Activated naive CD4-positive, alpha-beta T cell treated with anti-CD3 and anti-CD28 coated beads, Interleukin-2, amount 50 U/mL, for 24 hours (primary cell): ENCODE results near the gene STIM1.

Source experiments
- H3K27ac Mint-ChIP-seq: one replicate; pipeline ENCODE4 v1.8.0; 2021; ENCODE audit warnings: mild to moderate bottlenecking, mixed read lengths
- H3K27me3 Mint-ChIP-seq: one replicate; pipeline ENCODE4 v1.8.0; 2021; ENCODE audit warnings: mixed read lengths
- H3K36me3 Mint-ChIP-seq: one replicate; pipeline ENCODE4 v1.8.0; 2021; ENCODE audit warnings: mixed read lengths
- H3K4me1 Mint-ChIP-seq: one replicate; pipeline ENCODE4 v1.8.0; 2021; ENCODE audit warnings: mixed read lengths
- H3K4me3 Mint-ChIP-seq: one replicate; pipeline ENCODE4 v1.8.0; 2021; ENCODE audit warnings: mild to moderate bottlenecking, mixed read lengths
- H3K9me3 Mint-ChIP-seq: one replicate; pipeline ENCODE4 v1.8.0; 2021; ENCODE audit warnings: mixed read lengths

The STIM1 gene

DNA sequence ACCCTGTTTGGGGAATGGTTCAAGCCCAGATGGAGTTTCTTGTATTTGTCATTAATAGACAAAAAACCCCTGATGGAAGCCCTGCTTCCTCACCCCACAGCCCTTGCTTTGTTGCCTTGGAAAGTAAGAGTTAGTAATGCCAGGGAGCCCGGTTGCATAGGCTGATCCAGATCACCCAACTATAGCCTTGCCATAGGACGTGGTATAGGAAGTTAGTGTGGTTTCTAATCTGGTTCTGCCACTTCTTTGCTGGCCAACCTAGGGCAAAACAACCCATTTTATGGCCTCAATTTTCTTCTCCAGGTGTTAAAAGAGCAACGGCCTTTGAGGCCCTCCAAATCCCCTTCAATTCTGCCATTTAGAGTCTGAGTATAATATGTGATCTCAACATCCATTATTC, 97.9 kb downstream of the STIM1 start:
- peaks cover 12% of the 10 kb centered on the region for H3K36me3 Mint-ChIP-seq
- H3K4me1 Mint-ChIP-seq, result peaks cover 92% of the 10 kb centered on the region
- H3K27me3 Mint-ChIP-seq, result no peaks in the 10 kb centered on the region
- peaks cover 10% of the 10 kb centered on the region for H3K9me3 Mint-ChIP-seq
- H3K4me3 Mint-ChIP-seq, result peak overlapping the region; percentile 23
- peak overlapping the region; percentile 98 for H3K27ac Mint-ChIP-seq

DNA sequence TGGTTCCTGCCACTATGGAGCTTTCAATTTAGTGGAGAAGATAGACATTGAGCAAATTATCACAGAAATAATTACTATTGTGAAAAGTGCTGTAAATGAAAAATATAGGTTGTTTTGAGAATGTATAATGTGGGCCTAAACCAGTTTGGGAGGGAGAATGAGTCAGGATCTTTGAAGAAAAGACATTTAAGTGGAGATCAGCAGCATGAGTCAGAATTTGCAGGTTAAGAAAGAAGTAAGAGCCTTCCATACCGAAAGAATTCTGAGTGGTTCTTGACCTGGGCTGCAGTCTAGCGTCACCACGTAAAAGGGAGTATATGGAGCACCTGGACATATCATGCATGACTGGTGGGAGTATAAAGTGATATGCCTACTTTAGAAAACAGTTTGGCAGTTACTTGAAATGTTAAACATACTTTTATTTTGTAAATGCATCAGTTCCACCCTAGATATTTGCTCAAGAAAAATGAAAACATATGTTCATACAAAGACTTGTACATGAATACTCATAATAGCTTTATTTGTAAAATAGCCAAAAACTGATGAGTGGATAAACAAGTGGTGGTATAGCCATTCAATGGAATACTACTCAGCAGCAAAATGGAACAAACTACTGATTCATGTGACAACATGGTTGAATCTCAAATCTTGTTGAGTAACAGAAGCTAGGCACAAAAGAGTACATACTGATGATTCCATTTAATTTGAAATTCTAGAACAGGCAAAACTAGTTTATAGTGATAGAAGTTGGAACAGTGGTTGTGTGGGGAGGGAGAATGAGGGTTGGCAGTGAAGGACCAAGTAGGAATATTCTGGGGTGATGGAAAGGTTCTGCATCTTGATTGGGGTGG, 99.2 kb downstream of the STIM1 start:
- no peaks in the 10 kb centered on the region for H3K27me3 Mint-ChIP-seq
- H3K36me3 Mint-ChIP-seq, result peaks cover 12% of the 10 kb centered on the region
- peaks cover 10% of the 10 kb centered on the region for H3K9me3 Mint-ChIP-seq
- peaks cover 92% of the 10 kb centered on the region for H3K4me1 Mint-ChIP-seq
- peak overlapping the region; percentile 71 for H3K4me3 Mint-ChIP-seq
- peak overlapping the region; percentile 98 for H3K27ac Mint-ChIP-seq

DNA sequence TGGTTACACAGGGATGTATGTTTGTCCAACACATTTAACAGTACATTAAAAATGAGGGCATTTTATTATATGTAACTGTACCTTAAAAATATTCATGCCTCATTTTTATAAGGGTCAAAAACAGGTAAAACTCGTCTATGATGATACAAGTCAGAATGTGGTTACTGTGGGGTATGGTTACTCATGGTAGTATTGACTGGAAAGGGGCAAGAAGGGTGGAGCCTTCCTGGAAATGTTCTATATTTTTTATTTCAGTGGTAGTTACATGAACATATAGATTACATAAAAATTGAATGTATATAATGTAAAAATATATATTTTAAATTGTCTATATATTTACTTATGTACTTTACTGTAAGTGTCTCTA, 99.8 kb downstream of the STIM1 start:
- Mint-ChIP-seq H3K27me3 (no peaks in the 10 kb centered on the region), H3K9me3 (peaks cover 10% of the 10 kb centered on the region), H3K27ac (peak overlapping the region; percentile 98), H3K36me3 (peaks cover 12% of the 10 kb centered on the region), H3K4me1 (peaks cover 92% of the 10 kb centered on the region), H3K4me3 (peak overlapping the region; percentile 71)

DNA sequence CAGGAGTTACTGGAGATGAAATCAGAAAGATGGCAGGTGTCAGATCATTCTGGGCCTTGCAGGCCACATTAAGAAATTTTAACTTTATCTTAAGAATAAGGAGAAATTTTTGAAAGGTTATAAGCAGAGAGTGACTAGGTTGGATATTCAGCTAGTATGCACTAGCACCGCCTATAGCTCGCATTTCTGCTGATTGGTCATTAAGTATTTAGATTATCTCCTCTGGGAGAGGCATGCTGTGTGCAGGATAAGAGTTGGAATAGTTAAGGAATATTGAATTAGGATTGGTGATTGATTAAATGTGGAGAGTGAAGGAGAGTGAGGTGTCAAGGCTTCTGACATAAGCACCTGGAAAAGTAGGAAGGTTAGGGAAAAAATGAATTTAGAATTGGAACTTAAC, 100.6 kb downstream of the STIM1 start:
- H3K36me3 Mint-ChIP-seq, result peaks cover 12% of the 10 kb centered on the region
- H3K27ac Mint-ChIP-seq, result peak overlapping the region; percentile 89
- H3K4me3 Mint-ChIP-seq, result peak overlapping the region; percentile 67
- H3K27me3 Mint-ChIP-seq, result no peaks in the 10 kb centered on the region
- peaks cover 88% of the 10 kb centered on the region for H3K4me1 Mint-ChIP-seq
- H3K9me3 Mint-ChIP-seq, result peaks cover 10% of the 10 kb centered on the region

DNA sequence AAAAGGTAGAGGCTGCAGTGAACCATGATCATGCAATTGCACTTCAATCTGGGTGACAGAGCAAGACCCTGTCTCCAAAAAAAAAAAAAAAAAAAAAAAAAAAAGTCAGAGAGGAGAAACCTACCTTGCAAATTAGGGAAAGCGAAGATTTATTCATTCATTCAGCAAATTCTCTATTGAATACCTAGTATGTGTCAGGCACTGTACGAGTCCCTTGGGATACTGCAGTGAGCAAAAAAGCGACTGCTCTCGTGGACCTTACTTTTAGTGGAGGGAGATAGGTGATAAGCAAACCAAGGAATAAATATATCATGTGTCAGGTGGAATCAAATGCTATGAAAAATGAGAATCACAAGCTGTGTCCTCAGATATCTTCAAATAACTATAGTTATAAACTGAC, 101.3 kb downstream of the STIM1 start:
- Mint-ChIP-seq H3K36me3 (peaks cover 12% of the 10 kb centered on the region), H3K27me3 (no peaks in the 10 kb centered on the region), H3K27ac (peak overlapping the region; percentile 33), H3K4me1 (peaks cover 87% of the 10 kb centered on the region), H3K9me3 (peaks cover 10% of the 10 kb centered on the region), H3K4me3 (no peak overlapping the region)

DNA sequence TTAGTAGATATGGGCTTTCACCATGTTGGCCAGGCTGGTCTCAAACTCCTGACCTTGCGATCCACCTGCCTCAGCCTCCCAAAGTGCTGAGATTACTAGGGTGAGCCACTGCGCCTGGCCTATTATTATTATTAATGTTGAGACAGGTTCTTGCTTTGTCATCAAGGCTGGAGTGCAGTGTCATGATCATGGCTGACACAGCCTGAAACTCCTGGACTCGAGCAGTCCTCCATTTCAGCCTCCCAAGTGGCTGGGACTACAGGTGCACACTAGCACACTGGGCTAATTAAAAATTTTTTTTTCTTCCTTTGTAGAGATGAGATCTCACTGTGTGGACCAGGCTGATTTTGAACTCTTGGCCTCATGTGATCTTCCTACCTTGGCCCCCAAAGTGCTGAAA, 102.0 kb downstream of the STIM1 start:
- H3K27ac Mint-ChIP-seq, result no peak overlapping the region
- H3K4me1 Mint-ChIP-seq, result peaks cover 87% of the 10 kb centered on the region
- H3K27me3 Mint-ChIP-seq, result no peaks in the 10 kb centered on the region

DNA sequence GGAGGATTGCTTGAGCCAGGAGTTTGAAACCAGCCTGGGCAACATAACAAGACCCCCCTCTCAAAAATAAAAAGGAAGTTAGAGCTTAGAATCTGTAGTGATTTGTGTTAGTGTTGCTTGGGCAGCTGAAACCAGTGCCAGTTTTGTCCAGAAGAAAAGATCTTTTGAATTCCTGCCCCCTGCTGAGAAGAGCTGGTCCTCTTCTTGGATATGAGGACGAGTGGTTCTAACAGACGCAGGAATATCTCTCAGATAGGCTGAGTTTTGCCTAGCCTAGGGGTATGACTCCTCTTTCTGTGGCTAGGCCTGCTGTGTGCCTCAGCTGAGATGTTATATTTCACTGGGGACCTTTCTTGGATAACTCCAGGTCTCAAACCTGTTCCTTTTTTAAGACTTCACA, 102.8 kb downstream of the STIM1 start:
- H3K27me3 Mint-ChIP-seq, result no peaks in the 10 kb centered on the region
- peaks cover 87% of the 10 kb centered on the region for H3K4me1 Mint-ChIP-seq
- no peak overlapping the region for H3K27ac Mint-ChIP-seq
- H3K4me3 Mint-ChIP-seq, result no peak overlapping the region
- peaks cover 10% of the 10 kb centered on the region for H3K9me3 Mint-ChIP-seq
- H3K36me3 Mint-ChIP-seq, result peaks cover 12% of the 10 kb centered on the region

More for the DNA sequence above, 102.0 kb downstream of the STIM1 start:
- H3K9me3 Mint-ChIP-seq, result peaks cover 10% of the 10 kb centered on the region
- H3K36me3 Mint-ChIP-seq, result peaks cover 12% of the 10 kb centered on the region
- no peak overlapping the region for H3K4me3 Mint-ChIP-seq

DNA sequence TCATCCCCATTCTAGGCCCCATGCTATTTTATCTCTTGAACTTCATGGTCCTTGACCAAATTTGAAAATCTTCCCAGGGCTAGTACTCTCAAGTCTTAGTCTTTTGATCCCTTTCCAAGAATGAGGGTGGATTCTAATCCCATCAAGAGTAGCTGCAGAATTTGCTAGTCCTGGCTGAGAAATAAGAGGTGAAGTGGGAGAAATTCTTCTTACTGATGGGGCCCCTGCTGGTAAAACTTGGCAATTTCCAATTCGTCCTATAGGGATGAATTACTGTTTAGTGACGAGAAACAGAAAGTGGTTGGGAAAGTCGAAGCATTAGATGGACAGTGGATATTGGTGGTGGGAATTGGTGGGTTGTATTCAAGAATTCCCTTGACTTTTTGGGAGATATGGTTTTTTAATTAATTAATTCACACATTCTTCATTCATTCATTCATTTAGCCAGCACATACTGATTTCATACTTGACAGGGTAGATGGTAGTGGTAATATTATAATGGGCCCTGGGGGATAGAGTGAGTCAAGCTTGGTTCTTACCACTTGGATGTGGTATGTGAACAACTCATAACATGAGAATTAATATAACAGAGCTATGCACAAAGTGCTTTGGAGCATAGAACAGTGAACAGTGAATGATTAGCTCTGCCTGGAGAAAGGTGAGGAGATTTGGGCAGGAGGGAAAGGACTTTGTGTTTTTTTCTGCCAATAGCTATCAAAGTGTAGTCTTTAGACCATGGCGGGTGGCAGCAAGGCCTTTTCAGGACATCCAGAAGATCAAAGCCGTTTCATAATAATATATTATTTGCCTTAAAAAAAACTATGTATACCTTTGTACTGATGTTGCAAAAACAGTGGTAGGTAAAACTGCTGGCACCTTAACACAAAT, 103.8 kb downstream of the STIM1 start:
- Mint-ChIP-seq H3K27ac (peak overlapping the region; percentile 57), H3K27me3 (no peaks in the 10 kb centered on the region), H3K9me3 (peaks cover 6% of the 10 kb centered on the region)

DNA sequence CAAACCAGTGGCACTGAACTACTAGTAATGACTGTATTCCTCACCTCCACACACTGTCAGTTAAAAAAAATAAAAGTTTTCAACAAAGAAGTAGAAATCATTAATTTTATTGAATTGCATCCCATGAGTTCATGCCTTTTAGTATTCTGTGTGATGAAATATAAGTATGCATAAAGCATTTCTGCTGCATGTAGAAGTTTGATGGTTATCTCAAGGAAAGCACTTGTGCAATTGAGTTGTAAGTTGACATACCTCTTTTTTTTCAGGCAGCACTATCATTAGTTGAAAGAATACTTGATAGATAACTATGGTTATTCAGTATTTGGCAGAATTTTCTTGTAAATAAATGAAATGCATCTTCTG, 104.4 kb downstream of the STIM1 start:
- Mint-ChIP-seq H3K27ac (no peak overlapping the region), H3K36me3 (peaks cover 5% of the 10 kb centered on the region), H3K4me1 (peaks cover 82% of the 10 kb centered on the region), H3K9me3 (peaks cover 3% of the 10 kb centered on the region), H3K4me3 (no peak overlapping the region), H3K27me3 (no peaks in the 10 kb centered on the region)

More for the DNA sequence above, 103.8 kb downstream of the STIM1 start:
- Mint-ChIP-seq H3K4me1 (peaks cover 87% of the 10 kb centered on the region), H3K4me3 (no peak overlapping the region), H3K36me3 (peaks cover 9% of the 10 kb centered on the region)

DNA sequence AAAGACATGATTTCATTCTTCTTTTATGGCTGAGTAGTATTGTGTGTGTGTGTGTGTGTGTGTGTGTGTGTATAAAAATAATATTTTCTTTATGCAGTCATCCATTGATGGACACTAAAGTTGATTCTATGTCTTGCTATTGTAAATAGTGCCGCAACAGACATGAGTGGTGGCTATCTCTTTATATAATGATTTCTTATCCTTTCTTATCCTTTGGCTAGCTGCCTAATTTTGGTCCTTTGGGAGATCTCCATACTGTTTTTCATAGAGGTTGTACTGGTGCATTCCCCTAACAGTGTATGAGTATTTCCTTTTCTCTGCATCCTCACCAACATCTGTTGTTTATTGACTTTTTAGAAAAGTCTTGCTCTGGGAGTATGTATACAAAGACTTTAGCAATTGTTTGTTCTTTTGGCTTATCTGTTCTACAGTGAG, 107.0 kb downstream of the STIM1 start:
- peaks cover under 1% of the 10 kb centered on the region for H3K36me3 Mint-ChIP-seq
- H3K27ac Mint-ChIP-seq, result peak overlapping the region; percentile 4
- H3K4me3 Mint-ChIP-seq, result no peak overlapping the region
- H3K9me3 Mint-ChIP-seq, result no peaks in the 10 kb centered on the region
- peaks cover 83% of the 10 kb centered on the region for H3K4me1 Mint-ChIP-seq
- no peaks in the 10 kb centered on the region for H3K27me3 Mint-ChIP-seq

DNA sequence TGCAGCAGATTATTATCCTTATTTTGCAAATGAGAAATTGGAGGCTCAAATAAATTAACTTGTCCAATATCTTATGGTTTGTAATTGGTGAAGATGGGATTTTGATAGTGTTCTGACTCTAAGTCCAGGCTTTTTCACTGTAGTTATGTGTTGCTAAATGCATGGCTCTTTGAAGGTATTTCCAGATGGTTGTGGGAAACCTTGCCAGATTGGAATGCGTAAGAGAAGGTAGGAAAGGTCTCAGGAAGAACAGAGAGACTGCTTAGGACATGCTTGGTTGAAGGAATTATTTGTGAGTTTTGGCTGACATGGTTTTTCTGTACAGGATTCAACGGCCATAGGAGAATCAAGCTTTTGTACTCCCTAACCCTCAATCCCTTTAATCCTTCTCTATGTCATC, 108.6 kb downstream of the STIM1 start:
- Mint-ChIP-seq H3K27me3 (no peaks in the 10 kb centered on the region), H3K27ac (no peak overlapping the region), H3K4me3 (no peak overlapping the region), H3K9me3 (no peaks in the 10 kb centered on the region), H3K4me1 (peaks cover 88% of the 10 kb centered on the region), H3K36me3 (peaks cover 11% of the 10 kb centered on the region)

DNA sequence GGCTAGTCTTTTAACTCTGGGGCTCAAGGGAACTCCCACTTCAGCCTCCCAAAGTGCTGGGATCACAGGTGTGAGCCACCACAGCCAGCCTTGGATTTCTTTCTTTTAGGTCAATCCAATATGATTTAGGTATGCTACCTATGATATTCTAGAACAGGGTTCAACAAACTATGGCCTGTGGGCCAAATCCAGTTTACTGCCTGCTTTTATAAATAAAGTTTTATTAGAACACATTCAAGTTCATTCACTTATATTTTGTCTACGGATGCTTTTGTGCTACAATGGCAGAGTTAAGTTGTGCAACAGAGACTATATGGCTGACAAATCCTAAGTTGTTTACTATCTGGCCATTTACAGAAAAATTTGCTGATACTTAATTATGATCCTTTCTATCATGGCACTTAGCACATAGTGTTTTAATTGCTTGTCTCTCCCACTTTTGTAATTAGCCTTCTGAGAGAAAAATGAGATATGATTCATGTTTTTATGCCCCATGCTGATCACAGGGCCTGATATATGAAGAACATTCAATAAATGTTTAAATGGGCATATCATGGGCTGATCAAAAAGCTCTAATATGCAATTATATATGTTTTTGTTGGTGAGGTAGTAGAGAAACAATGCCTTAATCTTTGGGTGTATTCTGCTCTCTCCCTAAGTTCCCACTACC, 109.6 kb downstream of the STIM1 start:
- Mint-ChIP-seq H3K4me3 (no peak overlapping the region), H3K27ac (no peak overlapping the region)

DNA sequence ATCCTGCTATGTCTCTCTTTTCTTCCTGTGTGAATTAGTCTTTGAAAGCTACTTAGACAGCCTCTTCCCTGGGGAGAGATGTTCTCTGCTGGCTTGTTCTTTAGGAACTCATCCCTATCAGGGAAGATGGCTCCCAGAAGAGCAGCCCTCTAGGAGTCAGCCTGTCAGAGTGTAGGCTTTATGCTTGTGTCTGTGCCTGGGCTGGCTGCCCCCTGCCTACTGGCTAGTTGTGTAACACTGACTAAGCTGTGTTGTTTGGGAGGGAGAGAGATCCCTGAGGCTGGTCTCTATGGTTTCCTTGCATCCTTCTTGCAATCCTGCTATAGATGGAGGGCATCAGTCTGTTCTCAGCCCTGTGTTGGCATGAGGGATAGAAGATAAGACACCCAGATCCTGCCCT, 112.2 kb downstream of the STIM1 start:
- H3K4me3 Mint-ChIP-seq, result no peak overlapping the region
- H3K36me3 Mint-ChIP-seq, result peaks cover 18% of the 10 kb centered on the region
- no peaks in the 10 kb centered on the region for H3K9me3 Mint-ChIP-seq
- H3K27me3 Mint-ChIP-seq, result no peaks in the 10 kb centered on the region
- peaks cover 90% of the 10 kb centered on the region for H3K4me1 Mint-ChIP-seq
- peak overlapping the region; percentile 82 for H3K27ac Mint-ChIP-seq

More for the DNA sequence above, 109.6 kb downstream of the STIM1 start:
- peaks cover 12% of the 10 kb centered on the region for H3K36me3 Mint-ChIP-seq
- H3K27me3 Mint-ChIP-seq, result no peaks in the 10 kb centered on the region
- no peaks in the 10 kb centered on the region for H3K9me3 Mint-ChIP-seq
- peaks cover 88% of the 10 kb centered on the region for H3K4me1 Mint-ChIP-seq

DNA sequence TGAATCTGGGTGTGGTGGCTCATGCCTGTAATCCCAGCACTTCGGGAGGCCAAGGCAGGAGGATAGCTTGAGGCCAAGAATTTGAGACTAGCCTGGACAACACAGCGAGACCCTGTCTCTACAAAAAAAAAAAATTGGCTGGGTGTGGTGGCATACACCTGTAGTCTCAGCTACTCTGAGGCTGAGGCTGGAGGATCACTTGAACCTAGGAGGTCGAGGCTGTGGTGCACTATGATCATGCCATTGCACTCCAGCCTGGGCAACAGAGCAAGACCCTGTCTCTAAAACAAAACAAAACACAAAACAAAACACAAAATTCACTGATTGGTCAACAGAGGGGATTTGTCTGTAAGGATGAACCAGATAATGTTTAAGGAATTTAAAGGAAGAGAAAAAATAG, 113.7 kb downstream of the STIM1 start:
- Mint-ChIP-seq H3K36me3 (peaks cover 24% of the 10 kb centered on the region), H3K4me3 (peak overlapping the region; percentile 23), H3K27ac (peak overlapping the region; percentile 84), H3K27me3 (no peaks in the 10 kb centered on the region), H3K9me3 (no peaks in the 10 kb centered on the region), H3K4me1 (peaks cover 85% of the 10 kb centered on the region)

DNA sequence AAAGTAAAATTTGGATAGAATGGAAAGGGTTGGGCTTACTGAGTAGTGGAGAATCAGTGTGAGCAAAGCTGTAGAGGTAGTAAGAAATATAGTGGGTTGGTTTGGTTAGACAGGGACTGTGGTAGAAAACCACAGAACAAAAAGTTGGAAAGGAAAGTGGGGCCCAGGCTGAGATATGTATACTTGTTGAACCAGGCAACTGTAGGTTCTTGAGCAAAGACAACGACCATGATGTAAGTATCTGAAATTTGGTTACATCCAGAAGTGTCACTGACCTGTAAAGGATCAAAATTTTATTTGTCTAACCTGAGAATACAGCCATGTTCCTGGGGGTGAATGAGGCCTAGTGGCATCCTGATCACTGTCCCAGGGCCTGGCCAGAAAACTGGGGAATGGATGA, 114.1 kb downstream of the STIM1 start:
- H3K36me3 Mint-ChIP-seq, result peaks cover 24% of the 10 kb centered on the region
- H3K4me1 Mint-ChIP-seq, result peaks cover 84% of the 10 kb centered on the region
- H3K4me3 Mint-ChIP-seq, result peak overlapping the region; percentile 23
- H3K27ac Mint-ChIP-seq, result peak overlapping the region; percentile 84
- H3K9me3 Mint-ChIP-seq, result no peaks in the 10 kb centered on the region
- no peaks in the 10 kb centered on the region for H3K27me3 Mint-ChIP-seq
